GM12874 (cell line): ENCODE data around the gene MVB12B.

Experiments used
- CTCF ChIP-seq: IDR thresholded peaks from 2 replicates; pipeline ENCODE4 v1.5.1; 2011; ENCODE audit warnings: low read depth, mild to moderate bottlenecking, control low read depth, low read length, moderate library complexity; ENCODE audit not compliant: insufficient read depth

The MVB12B gene

GRCh38 chr9:126474786-126475485, 148.3 kb downstream of the MVB12B start:
- TF ChIP-seq CTCF = no peak

GRCh38 chr9:126475933-126476555, 149.4 kb downstream of the MVB12B start:
- TF ChIP-seq CTCF = no peak

GRCh38 chr9:126478216-126478981, 151.8 kb downstream of the MVB12B start:
- no peak for TF ChIP-seq CTCF

GRCh38 chr9:126479515-126479914, 152.9 kb downstream of the MVB12B start:
- TF ChIP-seq CTCF = no peak

GRCh38 chr9:126480813-126481212, 154.2 kb downstream of the MVB12B start:
- TF ChIP-seq CTCF = no peak

- no peak for TF ChIP-seq CTCF
Observed at GRCh38 chr9:126481862-126482261, 155.2 kb downstream of the MVB12B start.

DNA sequence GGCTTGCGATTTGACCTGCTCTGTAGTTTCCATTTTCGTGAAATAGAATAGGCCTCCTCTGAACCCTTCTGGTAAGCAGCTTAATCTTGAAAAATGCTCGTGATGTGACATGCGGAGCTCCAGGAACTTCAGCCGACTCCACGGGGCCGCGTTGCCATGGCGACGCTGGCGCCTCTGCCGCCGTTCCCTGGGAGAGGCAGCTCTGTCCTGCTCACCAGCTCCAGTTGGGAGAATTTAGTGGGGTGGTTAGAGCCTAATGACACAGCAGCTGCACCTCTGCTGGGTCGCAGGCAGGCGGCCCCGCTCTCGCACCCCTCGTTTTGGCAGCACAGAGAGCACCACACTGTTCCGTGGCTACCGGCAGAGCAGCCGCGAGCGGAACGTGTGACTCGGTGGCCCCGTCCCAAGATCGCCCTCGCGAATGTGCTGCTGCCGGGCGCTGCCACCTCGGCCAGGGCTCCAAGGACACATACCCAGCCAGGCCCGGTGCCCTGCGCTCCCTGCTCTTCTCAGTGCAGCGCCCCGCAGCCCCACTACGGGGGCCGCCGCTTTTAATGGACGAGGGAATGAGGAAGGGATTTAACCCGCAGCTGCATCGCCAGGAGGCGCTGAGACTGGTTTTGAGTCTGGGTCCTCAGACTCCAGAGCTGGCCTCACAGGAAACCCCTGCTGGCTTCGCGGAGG, 155.9 kb downstream of the MVB12B start:
- no peak for TF ChIP-seq CTCF
